Neural cell (in vitro differentiated cells): Measurements from ENCODE around the gene ADAM10.

Experiments
- CTCF ChIP-seq: fragments of 450-650 bp; IDR thresholded peaks from 2 replicates; pipeline ENCODE4 v1.5.1; 2014; ENCODE audit warnings: antibody characterized with exemption, mild to moderate bottlenecking, moderate library complexity; ENCODE audit not compliant: poor library complexity, severe bottlenecking
- EZH2 ChIP-seq: fragments of 200-600, 300-800 bp; shearing (Covaris generic), sonication (generic); IDR thresholded peaks from 2 replicates; pipeline ENCODE4 v1.6.1; 2014; ENCODE audit warnings: antibody characterized with exemption, low read length, borderline replicate concordance, mild to moderate bottlenecking; ENCODE audit not compliant: insufficient read depth, poor library complexity, severe bottlenecking
- POLR2AphosphoS5 ChIP-seq: IDR thresholded peaks from 2 replicates; pipeline ENCODE4 v1.6.1; 2012
- RAD21 ChIP-seq: fragments of 450-650 bp; conservative IDR thresholded peaks from 2 replicates; pipeline ENCODE4 v1.6.1; 2014; ENCODE audit warnings: antibody characterized with exemption, mild to moderate bottlenecking, moderate library complexity
- TAF1 ChIP-seq: IDR thresholded peaks from 2 replicates; pipeline ENCODE4 v1.6.1; 2012; ENCODE audit warnings: low read depth

- TF ChIP-seq CTCF, result no peak
- no peak for TF ChIP-seq POLR2AphosphoS5
- no peak for TF ChIP-seq TAF1
- TF ChIP-seq EZH2, result no peak
- TF ChIP-seq RAD21, result no peak
Measured at GRCh38 chr15:58676766-58677165, 72.7 kb downstream of the ADAM10 start.
